ENCODE data around the gene WNT3A. TPM values are rescaled to one million over a fixed set of nuclear protein-coding genes. Genes with fewer than 3 reads are reported as not detected.
"Not testable (repeated sequence)": the region's sequence is repeated elsewhere in the genome, so short reads cannot be mapped to it uniquely, and the experiment has no call there.

Gene WNT3A
- total and polyA plus RNA-seq, 9 of the 15 experiments (the other 6 are each of a cell fraction or from before 2014, with no cell fraction given), result not detected

DNA sequence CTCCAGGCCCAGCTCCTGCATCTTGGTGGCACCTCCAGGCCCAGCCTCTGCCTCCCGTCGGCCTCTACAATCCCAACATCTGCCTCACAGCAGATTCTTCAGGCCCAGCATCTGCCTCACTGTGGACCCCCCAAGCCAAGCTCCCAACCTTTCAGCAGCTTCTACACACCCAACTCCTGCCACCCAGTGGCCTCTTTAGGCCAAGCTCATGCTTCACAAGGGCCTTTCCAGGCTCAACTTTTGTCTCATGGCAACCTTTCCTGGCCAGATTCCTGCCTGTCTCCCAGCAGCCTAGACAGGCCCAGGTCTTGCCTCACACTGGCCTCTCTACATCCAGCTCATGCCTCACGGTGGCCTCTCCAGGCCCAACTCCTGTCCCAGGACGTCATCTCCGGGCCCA lies 39.0 kb upstream of the WNT3A start:
- in situ Hi-C loops (cut with MboI), result not testable (repeated sequence)

DNA sequence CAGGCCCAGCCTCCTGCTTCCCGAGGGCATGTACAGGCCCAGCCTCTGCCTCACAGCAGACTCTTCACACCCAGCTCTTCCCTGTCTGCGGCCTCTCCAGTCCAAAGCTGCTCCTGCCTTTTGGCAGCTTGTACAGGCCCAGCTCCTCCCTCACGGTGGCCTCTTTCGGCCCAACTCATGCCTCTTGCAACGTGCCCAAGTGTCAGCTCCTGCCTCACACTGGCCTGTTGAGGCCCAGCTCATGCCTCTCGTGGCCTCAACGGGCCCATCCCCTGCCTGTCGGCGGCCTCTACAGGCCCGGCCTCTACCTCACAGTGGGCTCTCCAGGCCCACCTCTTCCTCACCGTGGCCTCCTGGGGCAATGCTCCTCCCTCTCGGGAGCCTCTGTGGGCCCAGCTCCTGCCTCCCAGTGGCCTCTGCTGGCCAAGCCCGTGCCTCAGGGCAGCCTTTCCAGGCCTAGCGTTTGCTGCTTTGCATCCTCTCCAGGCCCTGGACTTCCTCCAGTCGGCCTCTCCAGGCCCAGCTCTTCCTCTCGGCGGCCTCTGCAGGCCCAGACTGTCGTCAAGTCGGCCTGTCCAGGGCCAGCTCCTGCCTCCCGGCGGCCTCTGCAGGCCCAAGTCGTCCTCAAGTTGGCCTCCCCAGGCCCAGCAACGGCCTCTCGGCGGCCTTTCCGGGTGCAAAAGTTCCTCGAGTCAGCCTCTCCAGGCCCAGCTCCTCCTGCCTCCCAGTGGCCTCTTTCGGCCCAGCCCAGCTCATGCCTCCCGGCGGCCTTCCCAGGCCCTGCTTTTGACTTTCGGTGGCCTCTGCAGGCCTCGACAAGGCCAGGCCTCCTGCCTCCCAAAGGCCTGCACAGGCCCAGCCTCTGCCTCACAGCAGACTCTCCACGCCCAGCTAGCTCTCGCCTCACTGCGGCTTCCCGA lies 36.5 kb upstream of the WNT3A start:
- intact Hi-C loops (cut with micrococcal nuclease); H3K9me3 ChIP-seq (replicated peaks; ENCODE audit: control insufficient read depth, insufficient read depth, low read depth, low read length); ATAC-seq; FAIRE-seq; H3K4me2 ChIP-seq (ENCODE audit: insufficient read depth, low read length); BruUV-seq (replicated peaks); H3K9ac ChIP-seq (ENCODE audit: insufficient read depth in 1 of 2, low read depth in 2 of 2, low read length in 2 of 2); H2AFZ ChIP-seq (ENCODE audit: low read depth, low read length); H3K27ac ChIP-seq (ENCODE audit: extremely low read depth, low read depth, low read length); DNase-seq (ENCODE audit: extremely low read depth in 1 of 4, low spot score in 3 of 4); H3K36me3 ChIP-seq (ENCODE audit: control insufficient read depth, insufficient read depth, low read length); H3K4me3 ChIP-seq; POLR2A ChIA-PET; in situ Hi-C loops (cut with MboI); H4K20me1 ChIP-seq (replicated peaks; ENCODE audit: control insufficient read depth, insufficient read depth, low read length); H3K79me2 ChIP-seq (ENCODE audit: control insufficient read depth, insufficient read depth, low read length); H3K9me1 ChIP-seq (ENCODE audit: control insufficient read depth, insufficient read depth, low read length); CTCF ChIA-PET (ENCODE audit: low intra/inter-chr PET ratio); H3K27me3 ChIP-seq (ENCODE audit: control insufficient read depth in 2 of 2, insufficient read depth in 2 of 2, low read length in 2 of 2): not testable (repeated sequence)
- H3K4me1 ChIP-seq (replicated peaks in 1 of 2; ENCODE audit: control insufficient read depth in 2 of 2, insufficient read depth in 2 of 2, low read length in 2 of 2), result peaks cover 0 to 21% of the 10 kb centered on the region in 2 experiments; a peak in 2 of 5 replicates
- 52% methylated on average over 22 of the region's 36 CpGs for WGBS (ENCODE audit: insufficient coverage, low coverage, missing lambda C conversion rate)

More for the DNA sequence above, 39.0 kb upstream of the WNT3A start:
- H3K79me2 ChIP-seq (ENCODE audit: control insufficient read depth, insufficient read depth, low read length); BruUV-seq (replicated peaks); H3K27me3 ChIP-seq (ENCODE audit: control insufficient read depth in 2 of 2, insufficient read depth in 2 of 2, low read length in 2 of 2); H4K20me1 ChIP-seq (replicated peaks; ENCODE audit: control insufficient read depth, insufficient read depth, low read length); ATAC-seq; H3K9me3 ChIP-seq (replicated peaks; ENCODE audit: control insufficient read depth, insufficient read depth, low read depth, low read length); H3K27ac ChIP-seq (ENCODE audit: extremely low read depth, low read depth, low read length); H3K36me3 ChIP-seq (ENCODE audit: control insufficient read depth, insufficient read depth, low read length); CTCF ChIA-PET (ENCODE audit: low intra/inter-chr PET ratio); H3K4me3 ChIP-seq; DNase-seq (ENCODE audit: extremely low read depth in 1 of 4, low spot score in 3 of 4); H3K9me1 ChIP-seq (ENCODE audit: control insufficient read depth, insufficient read depth, low read length); FAIRE-seq; H3K4me2 ChIP-seq (ENCODE audit: insufficient read depth, low read length); intact Hi-C loops (cut with micrococcal nuclease); H3K9ac ChIP-seq (ENCODE audit: insufficient read depth in 1 of 2, low read depth in 2 of 2, low read length in 2 of 2): not testable (repeated sequence)
- POLR2A ChIA-PET, result interaction anchor here (0.6 kb wide), 1 partner anchor 667 kb away, joined by 3 read pairs; no protein-coding TSS in a partner anchor
- peaks cover 0 to 16% of the 10 kb centered on the region in 2 experiments; a peak in 2 of 5 replicates for H3K4me1 ChIP-seq (replicated peaks in 1 of 2; ENCODE audit: control insufficient read depth in 2 of 2, insufficient read depth in 2 of 2, low read length in 2 of 2)
- WGBS (ENCODE audit: insufficient coverage, low coverage, missing lambda C conversion rate), result 50% methylated on average over 2 of the region's 5 CpGs
- peak overlapping the region; percentile 66 for H2AFZ ChIP-seq (ENCODE audit: low read depth, low read length)
- TF ChIP-seq RAD21 (CRISPR knock-in tag; conservative IDR thresholded peaks at IDR 0.05 in 1 of 2, IDR thresholded peaks at IDR 0.05 in 1 of 2), result peak in 1 of 2 experiments; percentile 37; a peak in 2 of 4 replicates
- TF ChIP-seq, protein P1, sequence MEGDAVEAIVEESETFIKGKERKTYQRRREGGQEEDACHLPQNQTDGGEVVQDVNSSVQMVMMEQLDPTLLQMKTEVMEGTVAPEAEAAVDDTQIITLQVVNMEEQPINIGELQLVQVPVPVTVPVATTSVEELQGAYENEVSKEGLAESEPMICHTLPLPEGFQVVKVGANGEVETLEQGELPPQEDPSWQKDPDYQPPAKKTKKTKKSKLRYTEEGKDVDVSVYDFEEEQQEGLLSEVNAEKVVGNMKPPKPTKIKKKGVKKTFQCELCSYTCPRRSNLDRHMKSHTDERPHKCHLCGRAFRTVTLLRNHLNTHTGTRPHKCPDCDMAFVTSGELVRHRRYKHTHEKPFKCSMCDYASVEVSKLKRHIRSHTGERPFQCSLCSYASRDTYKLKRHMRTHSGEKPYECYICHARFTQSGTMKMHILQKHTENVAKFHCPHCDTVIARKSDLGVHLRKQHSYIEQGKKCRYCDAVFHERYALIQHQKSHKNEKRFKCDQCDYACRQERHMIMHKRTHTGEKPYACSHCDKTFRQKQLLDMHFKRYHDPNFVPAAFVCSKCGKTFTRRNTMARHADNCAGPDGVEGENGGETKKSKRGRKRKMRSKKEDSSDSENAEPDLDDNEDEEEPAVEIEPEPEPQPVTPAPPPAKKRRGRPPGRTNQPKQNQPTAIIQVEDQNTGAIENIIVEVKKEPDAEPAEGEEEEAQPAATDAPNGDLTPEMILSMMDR (IDR thresholded peaks at IDR 0.05 in 2 of 3, conservative IDR thresholded peaks at IDR 0.05 in 1 of 3; ENCODE audit: insufficient read depth in 2 of 3, low read depth in 1 of 3, low read length in 3 of 3), result peak; percentile 41 to 51 (median 45); a peak in 5 of 6 replicates

DNA sequence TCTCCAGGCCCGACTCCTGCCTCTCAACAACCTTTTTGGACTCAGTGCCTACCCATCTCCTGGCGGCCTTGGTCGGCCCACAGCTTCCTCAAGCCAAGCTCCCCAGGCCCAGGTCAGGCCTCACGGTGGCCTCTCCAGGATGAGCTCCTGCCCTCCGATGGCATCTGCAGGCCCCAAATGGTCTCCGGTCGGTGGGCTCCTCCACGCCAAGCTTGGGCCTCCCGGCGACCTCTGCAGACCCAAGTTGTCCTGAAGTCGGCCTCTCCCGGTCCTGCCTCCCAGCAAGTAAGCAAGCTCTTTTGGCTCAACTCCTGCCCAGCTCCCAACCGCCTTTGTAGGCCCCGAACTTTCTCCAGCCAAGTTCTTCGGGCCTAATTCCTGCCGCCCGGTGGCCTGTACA lies 35.6 kb upstream of the WNT3A start:
- H3K9me3 ChIP-seq (replicated peaks; ENCODE audit: control insufficient read depth, insufficient read depth, low read depth, low read length); DNase-seq (ENCODE audit: extremely low read depth in 1 of 4, low spot score in 3 of 4); H3K9ac ChIP-seq (ENCODE audit: insufficient read depth in 1 of 2, low read depth in 2 of 2, low read length in 2 of 2); ATAC-seq; BruUV-seq (replicated peaks); H3K36me3 ChIP-seq (ENCODE audit: control insufficient read depth, insufficient read depth, low read length); H3K9me1 ChIP-seq (ENCODE audit: control insufficient read depth, insufficient read depth, low read length); intact Hi-C loops (cut with micrococcal nuclease); H3K27me3 ChIP-seq (ENCODE audit: control insufficient read depth in 2 of 2, insufficient read depth in 2 of 2, low read length in 2 of 2); POLR2A ChIA-PET; H4K20me1 ChIP-seq (replicated peaks; ENCODE audit: control insufficient read depth, insufficient read depth, low read length); H2AFZ ChIP-seq (ENCODE audit: low read depth, low read length); FAIRE-seq; CTCF ChIA-PET (ENCODE audit: low intra/inter-chr PET ratio); H3K4me2 ChIP-seq (ENCODE audit: insufficient read depth, low read length); in situ Hi-C loops (cut with MboI); H3K4me3 ChIP-seq; H3K79me2 ChIP-seq (ENCODE audit: control insufficient read depth, insufficient read depth, low read length); H3K27ac ChIP-seq (ENCODE audit: extremely low read depth, low read depth, low read length): not testable (repeated sequence)
- H3K4me1 ChIP-seq (replicated peaks in 1 of 2; ENCODE audit: control insufficient read depth in 2 of 2, insufficient read depth in 2 of 2, low read length in 2 of 2), result peaks cover 0 to 25% of the 10 kb centered on the region in 2 experiments; a peak in 2 of 5 replicates
- WGBS (ENCODE audit: insufficient coverage, low coverage, missing lambda C conversion rate), result 77% methylated on average over 7 of the region's 17 CpGs
